CD4-positive, alpha-beta T cell treated with Interleukin-17A for 1 hour (primary cell): ENCODE data around the gene DBNDD2.

ENCODE experiments used
- DNase-seq: peaks from one replicate; pipeline ENCODE4 v3.0.0-alpha.2; 2020

The DBNDD2 gene

GRCh38 chr20:45452772-45453691 lies 44.9 kb downstream of the DBNDD2 start:
- DNase-seq = no peak

GRCh38 chr20:45456632-45457031 lies 48.5 kb downstream of the DBNDD2 start:
- peak; percentile 24 for DNase-seq

- DNase-seq = no peak
Measured at GRCh38 chr20:45459606-45460005, 51.5 kb downstream of the DBNDD2 start.
